LNCaP clone FGC (cell line): ENCODE data around the gene LDLRAP1.

Source experiments
- DNase-seq: peaks from one replicate; pipeline ENCODE4 v3.0.0-alpha.2; 2011; ENCODE audit warnings: low read depth
- H3K4me3 ChIP-seq: 2 replicates; pipeline ENCODE4 v1.5.1; 2011; ENCODE audit warnings: mild to moderate bottlenecking, low read depth, low read length, control low read depth
- TF ChIP-seq, protein P1 (sequence below): IDR thresholded peaks from 2 replicates; pipeline ENCODE4 v1.5.1; 2012; ENCODE audit warnings: mild to moderate bottlenecking; ENCODE audit not compliant: control insufficient read depth, insufficient read depth; ENCODE audit errors: extremely low read depth

The LDLRAP1 gene

DNA sequence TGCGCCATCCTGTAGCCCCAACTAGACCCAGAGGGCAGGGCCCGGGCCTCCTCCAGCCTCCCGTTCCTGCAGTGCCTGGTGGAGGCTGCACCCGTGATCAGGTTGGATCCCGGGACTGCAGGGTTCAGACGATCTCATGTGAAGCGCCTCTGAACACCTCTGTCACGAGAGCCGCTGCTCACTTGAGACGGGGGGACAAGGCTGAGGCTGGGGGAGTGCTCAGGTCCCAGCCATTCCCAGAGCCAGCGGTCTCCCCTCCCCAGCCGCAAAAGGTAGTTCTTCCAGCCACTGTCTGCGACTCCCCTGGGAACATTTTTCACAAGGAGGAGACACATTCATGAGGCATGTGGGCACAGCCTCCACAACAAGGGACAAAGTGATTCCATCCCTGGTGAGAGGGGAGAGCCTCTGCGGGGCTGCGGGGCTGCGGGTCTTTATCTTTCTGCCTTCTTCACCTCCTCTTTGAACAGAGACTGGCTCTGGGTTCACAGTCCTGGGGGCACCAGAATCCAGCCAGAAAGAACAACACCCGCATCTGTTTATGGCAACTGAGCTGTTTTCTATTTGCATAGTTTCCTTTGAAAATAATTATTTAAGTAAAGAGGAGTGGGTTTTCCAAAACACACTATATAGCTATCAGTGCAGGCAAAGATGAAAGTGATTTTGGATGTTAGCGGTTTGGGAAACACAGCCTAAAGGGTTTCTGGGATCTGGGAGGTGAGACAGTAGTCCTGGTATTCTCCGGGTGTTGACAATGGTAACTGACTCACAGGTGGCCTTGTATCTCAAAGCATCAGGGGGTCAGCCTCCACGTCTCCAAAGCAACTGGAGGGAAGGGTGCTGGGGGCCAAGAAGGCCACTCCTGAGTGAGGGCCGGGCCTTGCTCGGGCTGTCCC is 13.0 kb upstream of the LDLRAP1 start:
- H3K4me3 ChIP-seq, result no peak overlapping the region
- TF ChIP-seq, protein P1, sequence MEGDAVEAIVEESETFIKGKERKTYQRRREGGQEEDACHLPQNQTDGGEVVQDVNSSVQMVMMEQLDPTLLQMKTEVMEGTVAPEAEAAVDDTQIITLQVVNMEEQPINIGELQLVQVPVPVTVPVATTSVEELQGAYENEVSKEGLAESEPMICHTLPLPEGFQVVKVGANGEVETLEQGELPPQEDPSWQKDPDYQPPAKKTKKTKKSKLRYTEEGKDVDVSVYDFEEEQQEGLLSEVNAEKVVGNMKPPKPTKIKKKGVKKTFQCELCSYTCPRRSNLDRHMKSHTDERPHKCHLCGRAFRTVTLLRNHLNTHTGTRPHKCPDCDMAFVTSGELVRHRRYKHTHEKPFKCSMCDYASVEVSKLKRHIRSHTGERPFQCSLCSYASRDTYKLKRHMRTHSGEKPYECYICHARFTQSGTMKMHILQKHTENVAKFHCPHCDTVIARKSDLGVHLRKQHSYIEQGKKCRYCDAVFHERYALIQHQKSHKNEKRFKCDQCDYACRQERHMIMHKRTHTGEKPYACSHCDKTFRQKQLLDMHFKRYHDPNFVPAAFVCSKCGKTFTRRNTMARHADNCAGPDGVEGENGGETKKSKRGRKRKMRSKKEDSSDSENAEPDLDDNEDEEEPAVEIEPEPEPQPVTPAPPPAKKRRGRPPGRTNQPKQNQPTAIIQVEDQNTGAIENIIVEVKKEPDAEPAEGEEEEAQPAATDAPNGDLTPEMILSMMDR, result no peak
- no peak for DNase-seq

DNA sequence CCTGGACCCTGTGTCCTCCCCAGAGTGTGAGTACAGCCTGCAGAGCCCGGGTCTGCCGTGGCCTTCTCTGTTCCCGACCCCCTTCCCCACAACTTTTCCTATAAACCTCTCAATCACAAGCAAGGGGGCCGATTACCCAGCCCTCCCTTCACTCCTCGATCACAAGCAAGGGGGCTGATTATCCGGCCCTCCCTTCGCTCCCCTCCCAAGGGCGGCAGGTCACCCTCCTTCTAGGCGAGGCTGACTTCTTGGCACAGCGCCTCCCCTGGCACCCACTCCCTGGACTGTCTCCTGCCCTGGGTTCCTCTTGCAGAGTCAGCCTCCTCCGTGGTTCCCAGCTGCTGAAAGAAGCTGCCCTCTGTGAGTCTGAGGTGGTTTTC is 12.3 kb upstream of the LDLRAP1 start:
- TF ChIP-seq, protein P1, result no peak
- no peak overlapping the region for H3K4me3 ChIP-seq
- DNase-seq, result no peak

DNA sequence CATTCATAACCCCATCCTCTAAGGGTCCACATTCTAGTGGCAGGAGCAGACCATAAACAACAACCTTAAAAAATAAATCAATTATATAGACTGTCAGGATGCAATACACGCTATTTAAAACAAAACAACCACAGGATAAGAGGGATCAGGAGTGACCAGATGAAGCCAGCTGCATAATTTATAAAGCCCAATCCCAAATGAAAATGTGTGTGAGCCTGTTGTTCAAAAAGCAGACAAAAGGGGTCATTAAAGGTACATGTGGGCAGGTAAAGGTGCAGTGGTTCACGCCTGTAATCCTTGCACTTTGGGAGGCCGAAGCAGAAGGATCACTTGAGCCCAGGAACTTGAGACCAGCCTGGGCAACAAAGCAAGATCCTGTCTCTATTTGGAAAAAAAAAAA is 10.4 kb upstream of the LDLRAP1 start:
- no peak overlapping the region for H3K4me3 ChIP-seq
- TF ChIP-seq, protein P1, result no peak
- DNase-seq, result no peak

DNA sequence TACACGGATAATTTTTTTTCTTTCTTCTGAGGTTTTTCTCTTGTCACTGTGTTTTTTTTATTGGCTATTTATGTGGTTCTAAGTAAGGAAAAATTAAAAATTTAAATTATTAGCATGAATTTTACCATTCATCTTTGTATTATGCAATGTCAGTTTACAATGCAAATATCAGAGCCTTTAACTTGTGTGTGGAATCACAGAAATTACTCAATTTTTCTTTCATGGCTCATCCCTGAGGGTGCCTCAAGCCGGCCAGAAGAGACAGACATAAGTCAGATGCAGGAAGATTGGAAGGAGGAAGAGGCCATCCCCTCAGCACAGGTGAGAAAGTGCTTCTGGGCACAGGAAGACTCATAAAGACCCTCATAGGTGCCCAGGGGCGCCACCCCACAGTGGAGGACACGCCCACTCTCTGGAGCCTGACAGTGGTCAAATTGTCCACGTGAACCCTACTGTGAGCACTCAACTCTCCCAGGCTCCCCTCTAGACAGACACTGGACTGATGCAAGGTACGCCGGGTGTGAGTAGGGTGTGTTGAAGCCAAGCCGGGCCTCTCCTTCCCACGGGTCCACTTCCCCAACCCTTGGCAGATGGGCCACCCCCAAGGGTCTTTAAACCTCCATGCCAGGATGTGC is 9.5 kb upstream of the LDLRAP1 start:
- TF ChIP-seq, protein P1, result no peak
- no peak for DNase-seq
- no peak overlapping the region for H3K4me3 ChIP-seq

DNA sequence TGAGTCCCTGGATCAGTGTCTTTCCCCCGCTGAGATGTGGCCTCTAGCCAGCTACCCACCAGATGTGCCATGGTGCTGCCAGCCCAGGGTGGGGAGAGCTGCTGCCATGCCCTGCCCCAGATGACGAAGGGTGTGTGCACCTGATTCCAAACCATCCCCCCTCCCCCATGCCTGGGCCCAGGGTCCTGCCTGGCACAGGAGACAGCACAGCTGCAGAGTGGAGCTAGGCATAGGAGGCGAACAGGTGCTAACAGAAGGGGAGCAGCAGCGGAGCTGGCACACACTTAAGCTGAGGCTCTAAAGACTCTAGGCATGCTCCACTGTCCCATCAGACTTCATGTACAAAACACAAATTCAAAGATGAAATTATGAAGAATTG is 9.0 kb upstream of the LDLRAP1 start:
- H3K4me3 ChIP-seq, result no peak overlapping the region
- TF ChIP-seq, protein P1, result no peak
- DNase-seq, result no peak

DNA sequence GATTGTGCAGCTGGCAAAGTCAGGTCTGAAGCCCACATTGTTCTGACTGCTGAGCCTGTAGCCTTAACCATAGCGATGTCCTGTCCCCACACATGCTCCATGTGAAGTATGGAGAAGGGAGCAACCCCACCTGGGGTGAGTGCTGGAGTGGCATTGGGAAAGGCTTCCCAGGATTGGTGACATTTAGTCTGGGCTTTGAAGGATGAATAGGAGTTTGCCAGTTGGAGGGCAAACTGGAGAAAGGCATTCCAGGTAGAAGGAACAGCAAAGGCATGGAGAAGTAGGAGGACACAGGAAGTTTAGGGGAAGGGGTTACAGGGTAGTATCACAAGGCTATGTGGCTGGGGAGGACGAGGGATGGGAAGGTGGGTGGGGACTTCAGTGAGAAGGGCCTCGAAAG is 7.3 kb upstream of the LDLRAP1 start:
- no peak for DNase-seq
- no peak overlapping the region for H3K4me3 ChIP-seq
- TF ChIP-seq, protein P1, result no peak
